ENCODE data around the gene GTPBP1.

GRCh38 chr22:38758276-38758945, 52.7 kb downstream of the GTPBP1 start:
- TF ChIP-seq POLR2A (IDR thresholded peaks at IDR 0.05) (no peak), CTCF (IDR thresholded peaks at IDR 0.05) (no peak), EP300 (IDR thresholded peaks at IDR 0.05) (no peak)
